Left lobe of liver (tissue), 2 donors: ENCODE measurements around the gene HPCAL4. TPM values are rescaled to one million over a fixed set of nuclear protein-coding genes. Genes with fewer than 3 reads are reported as not detected.
A peak's percentile ranks its signal among the peaks of the same experiment; 100 is the strongest.

Source experiments
- ATAC-seq: fragments of 200-7000 bp; cut with Tn5 transposase; one replicate; pipeline ENCODE4 v1.9.1; 2020; ENCODE audit warnings: mild to moderate bottlenecking, moderate library complexity
- DNase-seq: peaks from one replicate; pipeline ENCODE4 v3.0.0-alpha.2; 2020; ENCODE audit warnings: low spot score
- total RNA-seq: library from RNA; stranded (reverse); gene quantifications from one replicate; pipeline ENCODE4 v1.2.1, GENCODE V29; 2021
- donor health status: DM: no; HTN: no; CAD: no; lungs with moderate emphysema.
- donor health status: DM: no; HTN: yes; CAD: no.

The HPCAL4 gene
- total RNA-seq, 1 donor from 2014 or later: 0.08 TPM

- no peak for ATAC-seq
Measured at GRCh38 chr1:39704757-39705156, 13.5 kb upstream of the HPCAL4 start.

DNA sequence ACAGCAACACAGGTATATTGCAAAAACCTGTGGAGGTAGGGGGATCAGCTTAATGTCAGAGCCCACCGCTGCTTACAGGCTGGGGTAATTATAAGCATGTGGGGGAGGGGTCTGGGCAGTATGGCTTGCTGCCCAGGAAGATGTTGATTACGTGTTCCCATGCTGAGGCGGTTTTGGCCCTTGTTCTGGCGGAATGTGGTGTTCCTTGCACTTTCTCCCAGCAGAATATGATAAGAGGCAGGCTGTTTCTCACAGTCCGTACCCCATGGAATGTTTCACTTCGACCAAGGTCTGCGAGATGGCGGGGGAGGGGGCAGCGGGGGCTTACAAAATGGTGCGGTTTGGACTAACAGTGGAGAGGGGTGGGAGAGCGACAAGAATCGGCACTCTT is 9.8 kb upstream of the HPCAL4 start:
- ATAC-seq (peak; percentile 64), DNase-seq (peak; percentile 49)

More at GRCh38 chr1:39704757-39705156, 13.5 kb upstream of the HPCAL4 start:
- DNase-seq: no peak

GRCh38 chr1:39700348-39700747 is 9.1 kb upstream of the HPCAL4 start:
- DNase-seq (peak; percentile 12), ATAC-seq (no peak)

DNA sequence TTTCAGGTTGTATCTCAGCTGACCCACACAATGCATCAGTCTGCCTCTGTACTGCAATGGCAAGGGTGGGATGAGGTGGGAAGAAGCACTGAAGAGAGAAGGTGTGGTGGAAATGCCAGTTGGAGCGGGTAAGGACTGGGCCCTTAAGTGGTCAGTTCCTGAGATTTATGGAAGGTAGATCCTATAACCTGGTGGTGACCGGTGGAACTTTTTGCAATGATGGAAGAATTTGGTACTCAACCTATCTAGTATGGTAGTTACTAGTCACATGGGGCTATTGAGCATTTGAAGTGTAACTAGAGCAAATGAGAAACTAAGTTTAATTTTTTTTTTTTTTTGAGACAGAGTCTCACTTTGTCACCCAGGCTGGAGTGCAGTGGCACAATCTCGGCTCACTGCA is 8.2 kb upstream of the HPCAL4 start:
- ATAC-seq (no peak), DNase-seq (no peak)

DNA sequence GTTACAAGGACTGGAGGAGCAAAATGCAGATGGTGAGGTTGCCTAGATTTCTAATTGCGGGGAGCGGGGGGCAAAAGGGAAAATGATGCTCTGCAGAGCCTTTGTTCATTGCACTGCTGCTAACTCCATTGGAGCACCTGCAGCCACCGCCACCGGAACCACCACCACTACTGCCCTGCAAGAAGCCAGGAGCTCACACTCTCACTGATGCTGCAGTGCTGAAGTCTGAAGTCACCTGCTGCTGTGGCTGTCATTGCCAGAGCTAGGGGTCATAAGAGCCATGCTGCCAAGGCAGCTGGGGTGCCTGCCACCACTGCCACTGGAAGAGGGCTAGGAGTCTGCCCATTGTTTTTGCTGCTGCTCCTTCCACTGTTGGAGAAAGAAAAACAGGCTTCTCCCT is 7.3 kb upstream of the HPCAL4 start:
- DNase-seq (no peak), ATAC-seq (no peak)

DNA sequence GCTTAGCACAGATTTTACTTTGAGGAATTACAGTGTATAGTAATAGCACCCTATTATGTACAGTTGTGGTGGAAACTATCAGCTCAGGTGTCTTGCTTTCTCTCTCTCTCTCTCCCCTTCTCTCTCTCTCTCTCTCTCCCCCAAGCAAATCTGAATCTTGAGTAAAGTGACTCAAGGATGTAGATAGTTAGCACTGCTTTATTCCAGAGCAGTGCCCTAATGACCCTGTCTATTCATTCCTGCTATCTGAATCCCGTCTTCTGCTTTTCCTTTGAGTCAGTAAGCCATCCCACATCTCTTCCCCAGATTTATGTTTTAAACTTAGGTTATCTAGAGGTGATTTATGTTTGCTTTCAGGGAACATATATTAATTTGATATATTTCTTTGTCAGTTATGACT is 5.2 kb upstream of the HPCAL4 start:
- ATAC-seq (no peak), DNase-seq (no peak)

GRCh38 chr1:39695016-39695415 is 3.8 kb upstream of the HPCAL4 start:
- DNase-seq (no peak), ATAC-seq (no peak)

- no peak for DNase-seq
- ATAC-seq: no peak
Measured at GRCh38 chr1:39694026-39694425, 2.8 kb upstream of the HPCAL4 start.

DNA sequence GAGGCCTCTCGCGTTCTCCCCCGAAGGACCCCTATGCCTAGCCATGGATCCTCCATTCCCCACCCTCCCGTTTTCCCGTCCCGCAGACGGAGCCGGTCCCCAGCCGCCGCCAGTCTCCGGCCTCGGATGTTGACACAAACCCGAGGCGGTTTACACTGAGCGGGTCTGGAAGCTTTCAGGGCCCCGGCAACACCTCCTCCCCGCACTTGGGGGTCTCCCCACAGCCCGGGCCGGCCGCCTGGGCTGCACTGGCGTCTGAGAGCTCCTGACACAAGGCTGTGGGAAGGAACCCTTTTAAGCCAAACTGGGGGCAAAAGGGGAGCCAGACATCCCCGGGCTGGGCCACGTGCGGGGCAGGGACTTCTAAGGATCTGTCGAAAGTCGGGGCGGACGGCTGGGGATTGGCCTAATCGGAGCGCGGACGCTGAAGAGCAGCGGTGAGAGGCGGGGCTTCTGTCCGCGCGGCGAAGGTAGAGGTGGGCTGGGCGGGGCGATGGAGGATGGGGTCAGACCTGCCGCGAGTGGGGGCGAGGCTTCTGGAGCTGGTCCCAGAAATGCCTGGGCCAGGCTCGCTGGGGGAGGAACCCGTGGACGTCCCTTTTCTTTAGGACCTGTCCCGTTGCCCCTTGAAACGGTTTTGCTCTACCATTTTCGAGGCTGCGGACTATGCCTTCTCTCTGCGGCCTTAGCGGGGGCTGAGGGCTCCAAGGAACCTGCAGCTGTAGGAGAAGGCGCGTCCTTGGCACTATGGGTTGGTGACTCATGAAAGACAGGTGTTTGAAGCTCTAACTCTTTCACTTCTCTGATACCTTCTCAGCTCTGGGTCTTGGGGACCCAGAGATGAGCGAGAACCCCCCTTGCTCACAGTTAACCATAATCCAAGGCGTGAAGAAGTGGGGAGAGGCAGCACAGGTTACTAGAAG is 1.2 kb upstream of the HPCAL4 start:
- DNase-seq (no peak), ATAC-seq (no peak)

GRCh38 chr1:39690794-39691382 is 345 bp downstream of the HPCAL4 start:
- ATAC-seq: no peak
- DNase-seq: no peak

- DNase-seq (no peak), ATAC-seq (no peak)
Measured at GRCh38 chr1:39690225-39690624, 1.0 kb downstream of the HPCAL4 start.

DNA sequence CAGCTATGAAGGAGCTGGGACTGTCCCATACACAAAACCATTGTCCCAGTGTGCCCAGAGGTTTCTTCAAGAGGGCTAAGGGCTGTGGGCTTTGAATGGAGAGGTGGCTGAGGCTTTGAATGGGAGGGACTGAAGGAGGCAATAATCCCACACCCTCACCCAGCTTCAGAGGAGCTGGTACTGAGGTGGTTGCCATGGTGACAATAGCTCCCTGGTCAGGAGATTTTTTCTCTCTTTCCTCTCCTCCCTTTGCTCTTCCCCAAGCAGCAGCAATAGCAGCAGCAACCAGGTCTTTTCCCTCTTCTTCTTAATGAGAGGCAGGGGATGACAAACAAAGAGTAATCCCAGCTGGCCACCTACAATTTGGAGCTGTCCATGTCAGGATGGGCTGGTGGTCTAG is 1.6 kb downstream of the HPCAL4 start:
- DNase-seq (no peak), ATAC-seq (no peak)

GRCh38 chr1:39689214-39689613 is 2.0 kb downstream of the HPCAL4 start:
- ATAC-seq (no peak), DNase-seq (no peak)

GRCh38 chr1:39688706-39689105 is 2.5 kb downstream of the HPCAL4 start:
- ATAC-seq (no peak), DNase-seq (no peak)

- no peak for DNase-seq
Measured at GRCh38 chr1:39687243-39687642, 4.0 kb downstream of the HPCAL4 start.

GRCh38 chr1:39685071-39685470 is 6.2 kb downstream of the HPCAL4 start:
- no peak for ATAC-seq
- DNase-seq: no peak

More at GRCh38 chr1:39687243-39687642, 4.0 kb downstream of the HPCAL4 start:
- no peak for ATAC-seq

DNA sequence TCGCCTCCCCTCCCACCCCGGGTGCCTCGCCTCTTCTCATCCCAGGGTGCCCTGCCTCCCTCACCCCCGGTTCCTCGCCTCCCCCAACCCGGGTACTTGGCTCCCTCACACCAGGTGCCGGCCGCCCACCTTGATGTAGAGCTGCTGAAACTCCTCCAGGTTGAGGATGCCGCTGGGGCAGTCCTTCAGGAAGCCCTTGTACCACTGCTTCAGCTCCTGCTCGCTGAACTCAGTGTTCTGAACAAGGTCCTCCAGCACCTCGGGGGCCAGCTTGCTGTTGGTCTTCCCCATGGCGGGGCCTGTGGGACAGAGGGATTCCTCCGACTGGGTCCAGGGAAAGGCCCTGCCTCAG is 6.9 kb downstream of the HPCAL4 start:
- DNase-seq (no peak), ATAC-seq (no peak)

DNA sequence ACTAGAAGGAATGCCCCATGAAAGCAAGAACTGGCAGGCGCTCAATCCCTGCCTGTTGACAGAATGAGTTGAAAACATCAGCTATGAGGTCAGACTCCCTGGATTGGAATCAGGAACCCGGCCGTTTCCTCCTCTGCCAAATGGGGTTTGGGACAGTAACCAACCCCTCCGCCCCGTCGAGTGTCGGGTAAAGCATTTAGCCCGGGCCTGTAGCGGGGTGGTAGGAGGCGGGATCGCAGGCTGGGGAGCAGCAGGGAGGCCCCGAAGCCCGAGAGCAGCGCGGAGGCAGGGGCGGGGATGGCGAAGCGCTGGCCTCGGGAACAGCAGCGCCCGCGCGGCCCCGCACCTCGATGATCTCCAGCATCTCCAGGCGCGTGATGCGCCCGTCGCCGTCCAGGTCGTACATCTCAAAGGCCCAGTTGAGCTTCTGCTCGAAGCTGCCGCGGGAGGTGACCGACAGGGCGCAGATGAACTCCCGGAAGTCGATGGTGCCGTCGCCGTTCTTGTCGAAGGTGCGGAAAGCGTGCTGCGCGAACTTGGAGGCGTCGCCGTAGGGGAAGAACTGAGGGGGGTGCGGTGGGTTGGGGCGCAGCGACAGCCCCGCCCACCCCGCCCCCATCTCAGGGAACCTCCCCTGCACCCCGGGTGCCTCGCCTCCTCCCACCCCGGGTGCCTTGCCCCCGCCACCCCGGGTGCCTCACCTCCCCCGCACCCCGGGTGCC is 7.5 kb downstream of the HPCAL4 start:
- no peak for ATAC-seq
- DNase-seq: no peak

DNA sequence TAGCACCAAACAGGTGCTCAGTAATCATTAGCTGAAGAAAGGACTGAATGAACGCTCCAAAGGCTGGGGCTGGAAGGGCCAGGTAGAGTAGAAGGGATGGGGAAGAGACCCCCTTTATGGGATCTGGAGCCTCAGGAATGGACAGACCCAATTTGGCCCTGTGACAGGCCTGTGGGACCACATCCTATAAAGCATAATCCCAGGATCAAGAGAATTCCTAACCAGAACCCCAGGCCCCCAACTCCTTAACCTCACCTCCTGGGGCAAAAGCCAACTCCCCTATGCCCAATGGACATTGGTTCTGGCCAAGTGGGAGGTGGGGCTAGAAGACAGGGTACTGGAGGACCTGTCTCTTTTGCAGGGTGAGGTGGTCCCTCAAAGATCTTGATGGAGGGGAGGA is 9.2 kb downstream of the HPCAL4 start:
- no peak for ATAC-seq
- DNase-seq: no peak

DNA sequence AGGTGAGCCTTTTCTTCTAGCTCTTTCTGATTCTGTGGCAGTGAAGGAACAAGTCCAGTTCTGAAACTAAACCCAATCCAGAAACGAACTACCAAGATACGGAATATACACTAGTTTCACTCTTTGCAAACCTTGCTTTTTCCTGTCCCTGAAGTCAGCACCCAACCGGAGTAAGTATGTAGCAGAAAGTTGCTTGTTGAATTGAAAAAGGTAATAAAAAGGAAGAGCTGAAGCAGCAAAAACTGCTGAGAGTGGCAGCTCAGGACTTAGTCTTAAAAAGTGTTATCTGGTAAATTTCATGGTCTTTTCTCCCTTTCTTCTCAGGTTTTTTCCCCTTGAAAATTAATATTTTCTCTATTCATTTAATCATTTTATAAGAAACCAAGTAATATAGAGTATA is 9.9 kb downstream of the HPCAL4 start:
- ATAC-seq (no peak), DNase-seq (no peak)

DNA sequence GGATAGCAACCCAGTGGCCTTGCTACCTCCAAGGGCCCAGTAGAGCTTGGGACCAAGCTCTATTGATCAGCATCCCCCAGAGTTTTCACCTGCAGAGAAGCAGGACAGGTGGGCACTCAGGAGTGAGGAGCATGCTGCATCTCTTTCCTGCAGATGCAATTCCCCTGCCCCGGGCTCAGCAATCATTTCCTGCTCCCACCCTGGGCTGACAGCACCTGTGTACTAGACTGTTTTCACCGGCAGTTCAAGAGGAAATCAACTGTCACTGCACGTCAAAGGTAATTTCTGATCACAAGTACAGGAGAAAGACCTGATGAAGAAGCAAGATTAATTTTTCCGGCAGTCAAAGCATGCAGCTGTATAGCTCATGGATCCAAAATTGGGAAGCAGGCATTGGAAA is 10.5 kb downstream of the HPCAL4 start:
- DNase-seq (no peak), ATAC-seq (no peak)

DNA sequence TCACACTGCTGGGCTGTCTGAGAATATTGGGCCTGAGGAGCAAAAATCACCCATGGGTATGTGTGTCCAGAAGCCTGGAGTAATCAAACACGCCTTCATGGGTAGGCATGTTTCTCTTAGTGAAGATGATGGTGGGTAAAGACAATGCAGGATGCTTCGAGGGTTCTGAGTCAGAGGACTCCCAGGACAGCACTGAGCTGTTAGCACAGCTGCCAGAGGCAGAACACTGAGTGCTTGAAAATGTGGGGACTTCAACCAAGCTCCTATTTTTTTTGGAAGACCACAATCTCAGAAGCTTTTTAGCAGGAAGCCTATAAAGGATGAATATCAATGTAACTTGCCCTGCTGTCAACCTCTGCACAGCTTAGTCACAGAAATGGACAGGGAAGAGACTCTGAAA is 11.4 kb downstream of the HPCAL4 start:
- DNase-seq (no peak), ATAC-seq (no peak)
